Middle frontal gyrus (tissue), 1 donor: Measurements from ENCODE around the gene CCDC110.

ENCODE experiments used
- DNase-seq: peaks from one replicate; pipeline ENCODE4 v3.0.0-alpha.2; 2015; ENCODE audit warnings: low spot score; ENCODE audit errors: extremely low spot score

CCDC110 gene

DNA sequence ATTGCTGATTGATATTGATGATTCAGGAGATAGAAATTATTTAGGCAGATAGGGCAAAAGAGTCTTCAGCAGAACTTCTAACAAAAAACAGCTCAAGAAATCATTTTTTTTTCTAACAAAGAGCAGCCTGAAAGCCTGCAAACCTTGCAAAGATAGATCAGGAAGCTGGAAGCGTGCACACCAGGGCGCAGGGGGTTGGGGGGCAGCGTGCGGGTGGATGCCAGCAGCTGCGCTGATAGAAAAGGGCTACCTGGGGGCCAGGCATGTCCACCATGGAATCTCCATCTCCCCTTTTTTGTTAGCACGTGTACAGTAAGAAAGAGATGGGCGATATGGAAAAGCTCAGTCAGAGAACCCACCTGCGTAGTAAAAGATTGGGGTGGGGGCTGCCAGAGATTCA lies 1.7 kb upstream of the CCDC110 start:
- DNase-seq, result no peak

DNA sequence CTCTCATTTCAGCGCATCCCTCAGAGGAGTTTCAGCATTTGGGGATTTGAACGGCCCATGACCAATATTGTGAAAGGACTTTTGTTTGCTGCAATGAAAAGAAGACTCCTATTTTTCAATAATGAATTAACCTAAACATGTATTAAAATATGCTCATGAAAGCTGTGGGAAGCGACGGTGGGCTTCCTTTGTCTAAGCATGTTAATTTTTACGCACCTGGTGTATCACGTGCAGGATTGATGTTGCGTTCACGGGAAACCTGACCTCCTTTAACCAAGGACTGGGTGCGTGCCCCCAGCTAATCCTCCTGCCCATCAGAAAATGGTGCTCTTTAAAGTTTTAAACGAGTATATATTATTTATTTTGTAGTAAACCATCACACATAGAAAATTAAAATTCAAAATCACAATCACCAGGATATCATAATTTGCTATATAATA lies 590 bp upstream of the CCDC110 start:
- DNase-seq, result no peak

DNA sequence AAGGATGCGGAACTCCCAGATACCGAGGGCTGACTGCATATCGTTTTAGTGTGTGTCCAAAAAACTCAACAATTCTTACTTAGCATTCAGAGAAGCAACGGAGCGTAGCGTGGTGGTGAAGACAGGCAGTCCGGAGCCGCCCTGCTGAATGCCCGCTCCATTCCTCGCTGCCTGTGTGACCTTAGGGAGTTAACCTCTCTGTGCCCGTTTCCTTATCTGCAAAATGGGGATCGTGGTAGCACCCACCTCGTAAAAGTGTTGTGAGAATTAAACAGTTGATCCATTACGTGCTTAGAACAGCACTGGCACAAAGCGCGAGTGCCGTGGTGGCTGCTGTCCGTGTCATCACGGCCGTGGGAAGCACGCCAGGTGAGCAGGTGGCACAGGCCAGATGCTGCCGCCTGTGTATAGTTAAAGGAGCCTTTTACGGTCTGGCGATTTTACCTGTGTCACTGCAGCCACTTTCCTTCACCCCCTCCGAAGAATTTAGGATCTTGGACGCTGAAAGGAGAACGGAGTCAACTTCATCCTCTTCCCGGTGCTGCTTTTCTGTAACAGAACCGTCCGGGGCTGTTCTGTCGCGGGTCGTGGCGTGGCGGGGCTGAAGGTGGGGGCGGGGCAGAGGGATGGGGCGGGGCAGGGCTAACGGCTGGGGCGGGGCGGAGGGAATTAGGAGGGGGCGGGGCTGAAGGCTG lies 885 bp downstream of the CCDC110 start:
- DNase-seq, result no peak

DNA sequence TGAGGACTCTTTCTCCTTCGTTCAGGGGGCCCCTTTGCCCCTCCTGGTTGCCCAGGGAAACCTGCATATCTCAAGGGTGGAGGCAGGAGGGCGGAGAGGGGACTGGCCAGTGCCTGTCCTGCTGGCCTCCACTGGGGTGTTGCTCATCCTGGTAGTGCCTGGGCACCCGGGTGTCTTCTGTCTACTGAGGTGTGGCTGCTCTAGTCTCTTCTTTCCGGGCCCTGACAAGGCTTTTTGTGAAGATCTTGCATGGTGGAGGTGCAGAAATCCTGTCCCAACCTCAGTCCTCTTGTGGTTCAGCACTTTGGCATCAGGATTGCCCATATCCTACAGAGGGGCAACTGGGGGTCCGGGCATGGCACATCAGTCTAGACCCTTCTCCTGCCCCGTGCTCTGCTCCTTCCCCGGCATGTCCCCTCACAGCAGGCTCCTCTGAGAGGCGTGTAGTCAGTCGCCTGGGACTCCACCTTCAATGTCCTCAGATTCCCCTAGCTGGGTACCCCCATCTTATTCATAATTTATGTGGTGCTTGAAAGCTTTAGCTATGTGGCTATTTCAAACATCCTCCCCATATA lies 1.9 kb downstream of the CCDC110 start:
- DNase-seq, result no peak

DNA sequence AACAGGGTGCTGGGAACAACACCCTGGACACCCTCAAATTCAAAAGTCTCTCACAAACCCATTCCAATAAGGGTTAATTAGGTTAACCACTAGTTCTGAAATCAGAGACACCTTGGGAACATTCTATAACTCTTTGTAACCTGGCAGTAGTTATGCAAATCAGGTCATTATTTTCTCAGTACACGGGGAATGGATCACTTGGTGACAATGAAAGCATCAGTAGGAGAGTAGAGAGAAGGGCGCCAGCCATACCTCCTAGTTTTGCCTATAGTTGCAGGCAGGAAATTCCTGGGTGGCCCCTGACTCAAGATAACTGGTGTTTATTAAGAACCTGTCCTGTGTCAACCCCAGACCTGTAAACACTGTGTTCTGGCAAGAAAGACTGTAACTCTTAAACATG lies 2.5 kb downstream of the CCDC110 start:
- no peak for DNase-seq

DNA sequence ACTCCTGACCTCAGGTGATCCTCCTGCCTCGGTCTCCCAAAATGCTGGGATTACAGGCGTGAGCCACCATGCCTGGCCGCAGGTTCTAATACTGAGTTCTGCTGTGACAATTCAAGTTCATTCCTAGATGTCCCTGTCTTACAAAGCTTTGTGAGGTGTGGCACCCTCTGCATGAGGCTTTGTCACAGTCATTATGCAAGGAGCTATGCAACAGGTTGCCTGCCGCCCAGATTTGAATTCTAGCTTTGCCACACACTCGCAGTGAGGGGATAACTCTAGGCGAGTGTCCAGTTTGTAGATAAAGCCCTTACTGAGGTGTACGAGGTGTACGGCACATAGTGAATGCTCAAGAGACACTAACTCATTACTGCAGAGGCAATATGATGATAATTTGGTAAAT lies 3.5 kb downstream of the CCDC110 start:
- DNase-seq, result no peak

DNA sequence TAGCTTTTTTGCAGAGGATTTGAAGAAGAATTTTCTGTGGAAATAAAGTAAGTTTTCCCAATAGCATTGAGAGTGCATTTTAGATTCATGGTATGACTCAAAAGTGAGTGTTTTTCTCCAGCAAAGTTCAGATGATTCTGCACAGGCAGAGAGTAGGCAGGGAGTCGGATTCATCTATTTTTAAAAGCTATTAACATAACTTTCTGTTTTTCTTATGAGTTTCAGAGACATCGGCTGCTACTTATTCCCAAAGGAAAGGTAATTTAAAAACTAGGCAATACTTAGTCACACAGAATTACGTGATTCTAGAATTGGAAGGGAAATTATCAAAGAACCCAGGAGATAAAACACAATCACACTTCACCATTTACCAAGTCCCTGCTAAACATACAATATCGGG lies 4.4 kb downstream of the CCDC110 start:
- DNase-seq, result no peak

DNA sequence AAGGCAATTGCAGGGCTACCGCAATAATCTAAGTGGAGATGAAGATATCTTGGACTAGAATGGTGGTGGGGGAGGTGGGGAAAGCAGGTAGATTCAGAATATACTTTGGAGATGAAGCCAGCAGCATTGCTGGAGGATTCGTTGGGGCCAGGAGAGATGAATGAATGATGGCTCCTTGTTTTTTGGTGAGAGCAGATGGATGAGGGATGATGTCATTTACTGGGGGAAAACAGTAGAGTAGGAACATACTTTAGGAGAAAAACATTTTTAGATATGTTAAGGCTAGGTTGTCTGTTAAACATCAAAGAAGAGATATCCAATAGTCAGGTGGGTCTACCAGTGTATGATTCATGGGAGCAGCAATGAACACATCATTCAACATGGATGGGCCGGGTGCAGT lies 5.8 kb downstream of the CCDC110 start:
- no peak for DNase-seq

DNA sequence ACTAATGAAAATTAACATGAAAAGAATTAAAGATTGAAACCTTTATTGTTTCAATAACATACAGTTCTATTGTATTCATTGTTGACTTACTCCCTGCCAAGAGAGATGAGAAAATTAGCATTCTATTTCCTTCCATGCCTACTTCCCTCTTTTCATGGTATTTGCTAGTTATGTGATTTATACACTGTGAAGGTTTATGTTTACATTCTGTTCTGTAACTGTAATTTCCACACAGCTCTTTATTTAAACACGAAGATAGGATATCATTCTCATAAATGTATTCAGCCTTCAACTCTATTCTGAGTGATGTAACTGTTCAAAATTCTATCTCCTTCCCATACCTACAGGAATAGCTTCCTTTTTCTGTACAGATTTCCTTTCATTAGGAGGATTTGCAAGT lies 6.6 kb downstream of the CCDC110 start:
- DNase-seq, result no peak

DNA sequence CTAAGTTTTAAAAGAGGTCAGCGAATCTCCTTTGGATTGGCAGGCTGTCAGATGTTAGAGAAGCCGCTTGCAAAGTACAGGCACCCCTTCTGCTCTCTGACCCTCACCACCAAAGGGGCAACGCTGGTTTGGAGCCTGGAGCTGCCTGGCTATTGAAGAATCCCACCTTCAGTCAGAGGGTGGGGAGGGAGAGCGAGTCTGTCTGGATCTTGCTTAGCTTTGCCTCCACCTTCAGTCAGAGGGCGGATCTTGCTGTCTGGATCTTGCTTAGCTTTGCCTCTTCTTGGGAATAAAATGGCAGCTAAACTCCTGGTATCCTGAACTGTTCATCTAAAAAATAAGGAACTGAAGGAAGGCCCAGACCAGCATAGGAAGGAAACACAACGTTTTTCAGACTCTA lies 7.3 kb downstream of the CCDC110 start:
- no peak for DNase-seq

DNA sequence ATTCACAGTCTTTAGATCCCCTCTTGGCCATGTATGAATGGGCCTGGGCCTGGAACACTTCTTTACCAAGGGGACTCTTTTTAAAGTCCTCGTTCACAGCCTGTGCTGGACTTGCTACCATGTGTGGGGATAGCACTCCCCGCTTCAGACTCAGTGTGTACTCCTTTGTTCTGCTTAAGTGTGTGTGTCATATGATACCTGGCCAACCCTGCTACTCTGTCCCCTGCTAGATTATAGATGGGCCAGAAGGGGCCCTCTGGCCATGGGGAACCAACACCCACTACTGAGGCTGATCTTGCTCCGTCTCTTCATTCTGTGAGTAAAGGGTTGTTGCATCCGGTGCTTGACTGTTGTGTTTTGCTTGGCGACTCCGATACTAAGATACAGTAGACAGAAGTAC lies 8.0 kb downstream of the CCDC110 start:
- DNase-seq, result no peak

DNA sequence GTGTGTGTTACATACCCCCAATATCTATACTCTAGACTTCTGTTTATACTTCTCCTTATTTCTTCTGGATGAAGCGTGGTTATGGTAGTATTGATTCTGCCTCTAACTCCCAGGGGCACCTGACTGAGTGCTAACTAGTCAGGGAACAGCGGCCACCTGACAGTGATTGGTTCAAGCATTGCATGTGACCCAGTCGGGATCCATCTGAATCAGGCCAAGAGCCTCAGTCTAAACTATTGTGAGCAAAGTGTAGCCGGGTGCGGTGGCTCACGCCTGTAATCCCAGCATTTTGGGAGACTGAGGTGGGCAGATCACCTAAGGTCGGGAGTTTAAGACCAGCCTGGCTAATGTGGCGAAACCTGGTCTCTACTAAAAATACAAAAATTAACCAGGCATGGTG lies 10.0 kb downstream of the CCDC110 start:
- DNase-seq, result no peak

DNA sequence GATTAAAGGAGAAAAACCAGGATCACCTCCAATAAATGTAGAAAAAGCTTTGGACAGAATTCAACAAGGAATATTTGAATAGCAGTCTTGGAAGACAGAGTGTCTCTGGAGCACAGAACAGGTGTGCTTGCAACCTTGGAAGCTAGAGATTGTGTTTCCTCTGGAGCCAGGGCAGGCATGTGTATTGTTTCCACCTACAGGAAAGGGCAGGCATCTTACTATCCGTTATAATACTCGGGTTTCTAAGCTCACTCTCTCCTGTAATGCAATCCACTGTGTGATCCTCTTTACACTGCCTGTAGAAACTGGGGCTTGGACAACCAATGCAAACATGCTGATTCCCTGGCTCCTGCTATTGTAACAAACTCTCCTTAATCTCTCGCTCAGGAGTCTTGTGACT lies 14.4 kb downstream of the CCDC110 start:
- no peak for DNase-seq

DNA sequence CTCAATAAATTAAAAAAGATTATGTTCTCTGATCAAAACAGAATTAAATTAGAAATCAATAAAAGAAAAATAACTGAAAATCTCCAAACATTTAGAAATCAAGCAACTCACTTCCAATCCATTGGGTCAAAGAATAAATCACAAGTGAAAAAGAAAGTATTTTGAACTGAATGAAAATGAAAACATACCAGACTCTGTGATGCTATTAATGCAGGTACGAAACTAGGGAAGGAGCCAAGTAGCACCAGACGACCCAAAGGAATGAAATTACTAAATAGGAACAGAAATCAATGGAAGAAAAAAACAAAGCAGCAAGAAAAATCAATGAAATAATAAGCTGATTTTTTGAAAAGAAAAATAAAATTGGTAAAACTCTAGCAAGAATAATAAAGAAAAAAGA lies 15.4 kb downstream of the CCDC110 start:
- DNase-seq, result no peak

DNA sequence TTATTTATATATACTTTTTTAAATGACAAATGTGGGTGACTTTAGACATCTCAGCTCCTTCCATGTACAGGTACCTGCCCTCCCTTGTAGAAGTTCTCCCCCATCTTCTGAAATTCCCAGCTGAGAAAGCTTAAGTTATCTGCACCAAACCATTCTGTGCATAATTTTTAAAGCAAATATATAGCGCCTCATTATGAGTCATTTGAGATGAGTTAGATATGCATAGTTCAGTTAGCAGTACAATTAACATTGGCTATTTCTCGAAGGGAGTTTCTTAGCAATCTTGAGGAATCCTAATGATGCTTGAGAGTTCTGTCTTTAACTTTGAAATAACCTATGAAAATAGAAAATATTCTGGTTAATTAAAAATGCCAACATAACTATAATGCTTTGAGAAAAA lies 26.3 kb downstream of the CCDC110 start:
- DNase-seq, result no peak

DNA sequence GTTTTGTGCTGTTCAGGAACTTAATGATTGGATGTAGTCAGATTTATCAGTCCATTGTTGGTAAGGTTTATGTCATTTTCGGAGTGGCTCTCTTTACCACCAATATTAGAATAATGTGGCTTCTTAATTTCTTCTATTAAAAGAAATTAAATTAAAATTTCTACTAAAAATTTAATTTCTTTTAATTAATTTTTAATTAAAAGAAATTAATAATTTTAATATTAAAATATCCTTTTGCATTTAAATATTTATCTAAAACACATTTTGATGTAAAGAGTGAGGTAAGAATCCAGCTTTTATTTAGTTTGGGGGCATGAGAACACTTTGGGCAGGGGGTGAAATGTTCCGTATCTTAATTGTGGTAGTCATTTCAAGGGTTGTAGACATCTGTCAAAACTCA lies 30.1 kb downstream of the CCDC110 start:
- DNase-seq, result no peak

DNA sequence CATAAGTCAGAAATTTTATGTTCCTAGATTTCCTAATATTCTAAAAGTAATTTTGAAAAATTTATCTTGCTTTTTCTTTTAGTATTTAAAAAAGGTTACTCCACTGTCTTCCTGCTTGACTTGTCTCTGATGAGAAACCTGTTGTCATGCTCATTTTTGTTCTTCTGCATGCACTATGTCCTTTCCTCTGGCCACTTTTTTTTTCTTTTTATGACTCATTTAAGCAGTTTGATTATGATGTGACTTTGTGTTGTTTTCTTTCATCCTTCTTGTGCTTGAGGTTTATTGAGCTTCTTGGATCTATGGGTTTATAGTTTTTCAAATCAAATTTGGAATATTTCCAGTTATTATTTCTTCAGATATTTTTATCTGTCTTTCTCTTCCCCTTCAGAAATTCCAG lies 33.7 kb downstream of the CCDC110 start:
- no peak for DNase-seq

DNA sequence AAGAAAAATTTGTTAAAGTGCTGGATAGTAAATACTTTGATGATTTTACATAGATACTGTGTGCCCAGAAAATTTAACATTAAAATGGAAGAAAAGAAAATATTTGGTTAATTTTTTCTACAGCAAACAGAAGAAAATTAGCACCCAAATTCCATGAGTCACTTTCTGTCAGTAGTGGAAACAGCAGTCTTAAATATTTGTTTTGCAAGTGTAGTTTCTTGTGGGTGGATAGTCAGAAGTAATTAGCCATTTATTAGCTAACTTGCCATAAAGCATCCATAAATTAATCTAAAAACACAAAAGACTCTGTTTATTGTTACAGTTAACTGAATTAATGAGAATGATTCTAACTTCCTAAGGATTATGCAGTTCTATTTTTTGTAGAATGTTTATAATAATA lies 36.1 kb downstream of the CCDC110 start:
- no peak for DNase-seq

DNA sequence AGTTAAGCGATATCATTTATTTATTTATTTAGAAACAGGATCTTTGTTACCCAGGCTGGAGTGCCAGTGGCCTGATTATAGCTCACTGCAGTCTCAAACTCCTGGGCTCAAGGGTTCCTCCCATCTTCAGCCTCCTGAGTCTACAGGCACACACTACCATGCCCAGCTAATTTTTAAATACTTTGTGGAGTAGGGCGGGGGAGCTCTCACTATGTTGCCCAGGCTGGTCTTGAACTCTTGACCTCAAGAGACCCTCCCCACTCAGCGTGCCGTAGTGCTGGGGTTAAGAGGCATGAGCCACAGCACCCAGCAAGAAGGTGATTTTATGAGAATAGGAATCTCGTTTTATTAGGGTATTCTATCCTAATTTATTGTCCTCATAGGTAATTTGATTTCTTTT lies 41.9 kb downstream of the CCDC110 start:
- no peak for DNase-seq

DNA sequence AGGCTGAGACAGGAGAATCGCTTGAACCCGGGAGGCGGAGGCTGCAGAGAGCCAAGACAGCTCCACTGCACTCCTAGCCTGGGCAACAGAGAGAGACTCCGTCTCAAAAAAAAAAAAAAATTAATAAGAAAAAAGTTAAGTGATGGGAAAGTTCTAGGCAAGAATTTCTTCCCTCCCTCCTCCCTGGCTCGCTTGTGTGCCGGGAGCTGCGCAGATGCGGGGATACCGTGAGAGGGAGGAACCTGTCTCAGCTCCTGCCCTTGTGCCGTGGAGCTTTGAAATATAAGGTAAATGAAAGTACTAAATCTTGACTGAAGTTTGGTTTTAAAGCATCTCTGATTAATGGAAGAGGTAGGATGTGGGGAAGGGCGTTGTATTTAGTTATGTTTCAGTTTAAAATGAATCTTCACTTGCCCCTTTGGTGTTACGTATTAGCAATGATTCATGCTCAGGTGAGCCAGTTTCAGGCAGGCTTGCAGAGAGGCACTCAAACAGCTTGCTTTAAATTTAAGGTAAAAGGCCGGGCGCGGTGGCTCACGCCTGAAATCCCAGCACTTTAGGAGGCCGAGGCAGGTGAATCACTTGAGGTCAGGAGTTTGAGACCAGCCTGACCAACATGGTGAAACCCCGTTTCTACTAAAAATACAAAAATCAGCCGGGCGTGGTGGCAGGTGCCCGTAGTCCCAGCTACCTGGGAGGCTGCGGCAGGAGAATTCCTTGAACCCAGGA lies 44.4 kb downstream of the CCDC110 start:
- DNase-seq, result no peak

DNA sequence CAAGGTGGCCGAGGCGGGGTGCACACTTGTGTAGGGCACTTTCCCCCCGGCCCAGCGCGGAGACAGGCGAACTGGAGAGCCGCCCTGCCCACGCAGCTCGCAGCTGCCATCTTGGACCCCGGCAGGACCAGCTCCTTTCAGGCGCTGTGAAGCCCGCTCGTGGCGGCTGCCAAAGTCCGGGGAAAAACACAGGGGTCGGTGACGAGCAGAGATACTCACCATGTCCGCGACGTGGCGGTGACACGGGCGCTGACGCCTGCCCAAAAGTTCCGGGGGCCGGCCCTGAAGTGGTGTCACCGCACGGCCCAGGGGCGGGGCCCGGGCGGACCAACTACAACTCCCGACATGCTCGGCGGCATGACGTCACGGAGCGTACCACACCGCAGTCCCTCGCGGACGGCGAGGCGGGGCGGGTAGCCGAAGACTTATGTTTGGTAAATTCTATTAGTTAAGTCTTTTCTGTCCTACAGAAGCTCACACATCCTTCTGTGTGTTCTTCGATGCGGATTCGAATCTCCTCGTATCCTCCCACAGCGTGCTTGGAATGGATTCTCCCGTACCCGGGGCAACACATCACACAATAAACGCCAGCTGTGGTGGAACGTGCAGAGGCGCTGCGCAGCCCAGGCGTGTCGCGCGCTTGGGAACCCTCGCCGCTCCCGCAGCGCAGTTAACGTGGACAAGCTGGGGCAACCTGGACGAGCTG lies 45.7 kb downstream of the CCDC110 start, which contains the start of gene UFSP2:
UFSP2 (minus strand) TSS at position 318 of the 706 bp plus-strand sequence; CDS start at position 222, 96 bp downstream.
- peak; percentile 72 for DNase-seq
